ENCODE measurements around the gene CD6. TPM values are rescaled to one million over a fixed set of nuclear protein-coding genes. Genes with fewer than 3 reads are reported as not detected.
"Not testable (repeated sequence)": the region's sequence is repeated elsewhere in the genome, so short reads cannot be mapped to it uniquely, and the experiment has no call there.

CD6 gene
- total RNA-seq, 1 donor from 2014 or later, result 0.83 TPM

DNA sequence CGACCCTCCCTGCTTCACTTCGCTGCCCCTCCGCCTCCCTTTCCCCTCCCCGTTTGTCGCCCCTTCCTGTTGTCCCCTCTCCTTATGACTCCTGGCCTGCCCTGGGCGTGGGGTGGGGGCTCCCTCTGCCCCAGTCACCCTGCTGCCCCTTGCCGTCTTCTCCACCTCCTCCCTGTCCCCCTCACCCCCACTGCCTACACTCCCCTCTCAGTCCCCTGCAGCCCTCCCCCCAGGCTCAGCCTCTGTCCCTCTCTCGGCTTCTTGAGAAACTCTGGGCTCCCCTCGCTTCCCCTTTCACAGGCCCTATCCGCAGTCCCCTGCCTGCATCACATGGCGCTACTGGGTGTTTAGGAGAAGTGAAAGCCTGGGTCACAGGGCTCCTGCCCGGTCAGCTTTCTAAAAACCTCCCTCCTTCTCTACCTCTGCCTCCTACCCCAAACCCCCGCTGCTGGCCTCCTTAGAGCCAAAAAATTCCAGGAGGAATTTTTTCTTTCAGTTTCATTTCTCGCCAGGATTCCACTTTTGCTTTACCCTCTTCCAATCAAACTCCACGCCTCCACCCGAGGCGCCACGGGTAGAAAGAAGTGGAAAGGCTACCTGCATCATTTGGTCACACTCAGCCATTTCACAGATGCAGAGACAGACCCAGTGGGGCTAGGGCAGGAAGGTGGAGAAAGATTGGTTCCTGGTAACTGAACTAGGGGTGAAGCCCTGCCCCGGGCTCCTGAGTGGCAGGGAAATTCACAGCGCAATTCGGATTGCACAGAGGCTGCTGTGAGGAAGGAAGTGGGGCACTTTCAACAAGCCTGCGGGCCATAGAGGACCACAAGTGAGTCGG, 19.4 kb upstream of the CD6 start, which contains the start of gene SLC15A3:
SLC15A3 (minus strand) TSS at position 273 of the 838 bp plus-strand sequence. CDS start 625 bp downstream, outside the sequence.
- peak; percentile 65 for DNase-seq (ENCODE audit: low spot score)
- peak; percentile 71 for ATAC-seq

DNA sequence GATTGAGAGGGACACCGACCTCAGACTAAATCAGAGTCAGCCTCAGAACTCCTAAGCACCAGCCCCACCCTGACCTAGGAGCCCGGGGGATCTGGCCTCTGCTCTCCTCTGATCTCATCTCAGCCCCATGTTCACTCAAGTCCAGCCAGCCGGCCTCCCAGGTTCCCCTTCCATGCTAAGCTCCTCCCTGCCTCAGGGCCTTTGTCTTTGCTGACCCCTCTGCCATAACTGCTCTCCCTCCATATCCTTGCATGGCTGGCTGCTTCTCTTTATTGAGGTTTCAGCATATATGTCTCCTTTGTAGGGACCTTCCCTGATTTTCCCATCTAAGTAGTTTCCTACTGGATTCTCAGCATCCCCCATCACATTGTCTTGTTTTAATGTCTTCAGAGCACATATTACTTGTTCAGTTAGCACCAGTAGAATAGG, 18.7 kb upstream of the CD6 start:
- ATAC-seq (no peak), DNase-seq (ENCODE audit: low spot score) (no peak)

DNA sequence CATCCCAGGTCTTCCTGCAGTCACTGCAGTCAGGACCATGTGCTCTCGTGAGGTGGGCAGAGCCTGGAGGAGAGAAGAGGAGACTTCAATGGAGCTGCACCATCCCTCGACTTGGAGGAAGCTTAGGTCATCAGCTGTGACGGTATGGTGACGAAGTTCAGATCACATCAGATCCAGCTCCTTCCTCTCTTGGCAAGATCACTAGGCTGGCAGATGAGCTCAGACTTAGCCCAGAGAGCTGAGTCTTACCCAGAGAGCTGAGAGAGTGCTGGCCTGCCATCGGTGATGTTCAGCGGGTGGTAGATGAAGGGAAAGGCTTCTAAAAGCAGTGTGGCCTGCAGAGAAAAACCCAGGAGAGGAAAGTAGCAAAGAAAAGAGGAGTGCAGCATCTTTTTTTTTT, 17.7 kb upstream of the CD6 start:
- ATAC-seq (no peak), DNase-seq (ENCODE audit: low spot score) (no peak)

GRCh38 chr11:60954421-60954820, 17.1 kb upstream of the CD6 start:
- DNase-seq (ENCODE audit: low spot score), result no peak
- ATAC-seq, result no peak

DNA sequence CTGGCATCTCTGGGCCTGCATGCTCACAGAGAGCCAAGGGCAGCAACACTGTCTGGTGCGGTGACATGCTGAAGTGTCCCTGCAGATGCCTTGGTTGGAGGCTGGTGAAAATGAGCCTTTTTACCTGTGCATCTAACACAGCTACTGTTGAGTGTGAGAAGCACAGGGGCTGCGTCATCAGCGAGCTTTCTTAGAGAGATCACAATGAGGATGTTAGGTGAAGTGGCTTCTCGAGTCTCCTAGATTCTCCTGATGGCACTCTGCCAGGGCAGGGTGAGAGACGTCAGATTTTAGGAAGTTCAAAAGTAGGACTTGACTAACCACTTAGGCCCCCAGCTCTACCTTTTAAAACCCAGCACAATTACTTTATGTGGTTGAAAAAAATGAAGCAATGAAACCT, 15.9 kb upstream of the CD6 start:
- no peak for ATAC-seq

GRCh38 chr11:60957188-60957587, 14.3 kb upstream of the CD6 start:
- DNase-seq (ENCODE audit: low spot score), result no peak
- no peak for ATAC-seq

More for the DNA sequence above, 15.9 kb upstream of the CD6 start:
- no peak for DNase-seq (ENCODE audit: low spot score)

- DNase-seq (ENCODE audit: low spot score), result no peak
- no peak for ATAC-seq
These were observed 12.0 kb upstream of the CD6 start for GRCh38 chr11:60959431-60959830.

GRCh38 chr11:60960405-60960804, 11.1 kb upstream of the CD6 start:
- no peak for DNase-seq (ENCODE audit: low spot score)
- ATAC-seq, result no peak

GRCh38 chr11:60964801-60965200, 6.7 kb upstream of the CD6 start:
- DNase-seq (ENCODE audit: low spot score) (no peak), ATAC-seq (no peak)

DNA sequence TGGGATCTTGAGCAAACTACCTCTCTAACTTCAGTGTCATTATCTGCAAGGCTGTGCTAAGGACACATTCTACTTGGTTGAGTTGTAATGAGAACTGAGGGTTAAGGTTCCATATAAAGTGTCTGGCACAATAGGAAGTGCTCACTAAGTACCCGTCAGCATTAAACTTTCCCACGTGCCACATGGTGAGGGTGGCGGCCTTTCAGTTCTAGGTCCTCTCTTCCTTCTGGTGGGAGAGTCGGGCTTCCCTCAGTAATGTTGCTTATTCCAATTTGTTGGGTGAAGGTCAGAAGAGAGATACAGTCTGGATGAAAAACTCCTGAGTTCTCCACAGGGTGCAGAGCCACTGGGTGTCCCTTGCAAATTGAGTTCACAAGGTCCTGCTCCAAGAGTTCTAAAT, 4.6 kb upstream of the CD6 start:
- ATAC-seq (peak; percentile 29), DNase-seq (ENCODE audit: low spot score) (no peak)

GRCh38 chr11:60968223-60968622, 3.3 kb upstream of the CD6 start:
- no peak for DNase-seq (ENCODE audit: low spot score)
- no peak for ATAC-seq

DNA sequence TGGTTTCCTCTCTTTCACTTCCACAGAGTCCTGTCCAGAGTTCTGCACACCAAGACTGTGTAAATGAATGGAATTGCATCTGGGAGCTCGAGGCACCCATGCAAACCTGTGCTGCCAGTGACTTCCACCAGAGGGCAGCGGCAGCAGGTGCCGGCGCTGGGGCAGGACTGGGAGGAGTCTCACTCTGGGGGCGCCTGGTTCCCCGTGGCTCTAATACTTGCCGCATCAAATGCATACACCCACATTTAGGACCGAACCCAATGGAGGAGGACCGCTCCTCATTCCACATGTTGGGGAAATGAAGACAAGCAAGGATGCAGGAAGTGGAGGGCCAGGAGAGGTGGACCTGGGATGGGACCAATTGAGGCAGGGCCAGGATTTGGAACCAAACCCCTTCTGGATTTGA, 1.1 kb upstream of the CD6 start:
- DNase-seq (ENCODE audit: low spot score) (peak; percentile 60), ATAC-seq (peak; percentile 95)

DNA sequence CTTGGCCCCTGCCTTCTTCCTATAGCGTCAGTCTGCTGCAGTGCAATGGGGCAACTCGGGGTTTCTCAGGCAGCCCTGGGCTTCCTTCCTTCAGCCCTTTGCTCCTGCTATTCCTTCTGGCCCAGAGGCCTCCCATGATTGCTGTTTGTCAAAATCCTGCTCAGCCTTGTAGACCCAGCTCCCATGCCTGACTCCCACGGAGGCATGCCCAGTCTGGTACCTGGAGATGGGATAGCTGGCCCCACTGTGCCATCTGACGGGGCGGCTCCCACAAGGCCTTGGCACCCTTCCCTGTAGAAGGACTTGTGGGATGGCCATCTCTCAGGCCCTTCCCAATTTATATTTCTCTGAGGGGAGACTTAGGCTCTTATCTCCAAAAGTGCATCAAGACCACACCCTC, 590 bp upstream of the CD6 start:
- DNase-seq (ENCODE audit: low spot score) (no peak), ATAC-seq (no peak)

GRCh38 chr11:60972182-60973030, 926 bp downstream of the CD6 start:
- no peak for ATAC-seq
- no peak for DNase-seq (ENCODE audit: low spot score)

GRCh38 chr11:60973699-60974098, 2.2 kb downstream of the CD6 start:
- no peak for ATAC-seq
- DNase-seq (ENCODE audit: low spot score), result no peak

GRCh38 chr11:60974316-60974715, 2.8 kb downstream of the CD6 start:
- ATAC-seq; DNase-seq (ENCODE audit: low spot score): not testable (repeated sequence)

DNA sequence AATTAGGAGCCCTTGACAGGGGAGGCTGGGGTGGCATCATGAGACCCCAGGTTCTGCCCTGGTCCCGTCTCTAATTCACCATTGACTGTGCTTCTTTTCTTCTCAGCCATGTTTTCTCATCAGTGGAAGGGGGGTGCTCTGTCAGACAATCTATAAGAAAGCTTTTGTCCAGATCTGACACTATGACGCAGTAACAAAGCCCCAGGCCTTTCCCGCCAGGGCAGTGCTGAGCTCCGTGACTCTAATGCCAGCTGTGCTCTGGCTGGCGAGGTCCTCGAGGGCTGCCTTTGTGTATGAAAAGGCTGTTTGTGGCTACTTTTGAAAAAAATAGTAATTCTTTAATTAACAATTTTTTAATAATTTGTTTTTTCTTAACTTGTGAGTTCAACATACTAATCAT, 3.2 kb downstream of the CD6 start:
- DNase-seq (ENCODE audit: low spot score) (no peak), ATAC-seq (no peak)

DNA sequence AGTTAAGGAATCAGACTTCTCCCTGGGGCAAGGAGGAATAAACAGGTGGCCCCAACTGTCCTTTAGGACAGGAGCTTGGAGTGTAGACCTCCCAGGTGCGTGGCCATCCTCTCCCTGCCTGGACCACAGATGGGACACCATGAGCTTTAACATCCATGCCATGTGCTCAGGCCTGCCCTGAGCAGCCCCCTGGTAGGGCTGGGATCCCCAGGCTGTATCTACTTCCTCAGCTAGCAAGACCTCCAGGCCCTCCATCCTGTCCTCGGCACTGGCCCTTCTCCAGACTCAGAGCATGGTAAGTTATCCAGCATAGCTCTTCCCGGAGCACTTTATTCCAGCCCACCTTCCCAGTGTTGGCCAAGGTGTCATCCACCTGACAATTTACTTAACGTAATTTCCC, 5.7 kb downstream of the CD6 start:
- ATAC-seq, result no peak
- no peak for DNase-seq (ENCODE audit: low spot score)

DNA sequence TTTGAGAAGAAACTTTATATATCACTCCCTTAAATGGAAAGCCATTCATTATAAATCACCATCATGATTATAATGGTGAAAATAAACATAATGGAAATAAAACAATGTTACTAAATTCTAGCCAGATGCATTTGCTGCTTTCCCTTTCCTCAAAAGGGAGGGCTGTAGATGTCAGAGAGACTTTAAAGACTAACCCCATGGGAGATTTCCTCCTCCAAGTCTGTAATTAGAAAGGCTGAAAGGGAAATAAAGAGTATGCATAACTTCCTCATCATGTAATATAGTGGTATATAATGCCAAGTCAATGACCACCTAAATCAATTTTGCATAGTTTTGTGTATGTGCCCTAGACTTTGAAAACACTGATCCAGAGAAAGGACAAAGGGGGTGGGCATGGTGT, 6.4 kb downstream of the CD6 start:
- DNase-seq (ENCODE audit: low spot score), result no peak
- ATAC-seq, result no peak

GRCh38 chr11:60978546-60979380, 7.3 kb downstream of the CD6 start:
- DNase-seq (ENCODE audit: low spot score) (no peak), ATAC-seq (no peak)

- DNase-seq (ENCODE audit: low spot score), result no peak
- no peak for ATAC-seq
These were observed 10.0 kb downstream of the CD6 start for GRCh38 chr11:60981515-60981914.

Measured in left lobe of liver (tissue), 2 donors.